GM12875 (cell line): Measurements from ENCODE around the gene PRDM2.

ENCODE experiments used
- H3K4me3 ChIP-seq: one replicate; pipeline ENCODE4 v1.5.1; 2011; ENCODE audit warnings: low read depth, low read length, control low read depth
- TF ChIP-seq, protein P1 (sequence below): IDR thresholded peaks from 2 replicates; pipeline ENCODE4 v1.5.1; 2011; ENCODE audit warnings: low read depth, mild to moderate bottlenecking, control low read depth, inconsistent platforms, low read length, moderate library complexity, borderline replicate concordance; ENCODE audit not compliant: insufficient read depth

Gene PRDM2

DNA sequence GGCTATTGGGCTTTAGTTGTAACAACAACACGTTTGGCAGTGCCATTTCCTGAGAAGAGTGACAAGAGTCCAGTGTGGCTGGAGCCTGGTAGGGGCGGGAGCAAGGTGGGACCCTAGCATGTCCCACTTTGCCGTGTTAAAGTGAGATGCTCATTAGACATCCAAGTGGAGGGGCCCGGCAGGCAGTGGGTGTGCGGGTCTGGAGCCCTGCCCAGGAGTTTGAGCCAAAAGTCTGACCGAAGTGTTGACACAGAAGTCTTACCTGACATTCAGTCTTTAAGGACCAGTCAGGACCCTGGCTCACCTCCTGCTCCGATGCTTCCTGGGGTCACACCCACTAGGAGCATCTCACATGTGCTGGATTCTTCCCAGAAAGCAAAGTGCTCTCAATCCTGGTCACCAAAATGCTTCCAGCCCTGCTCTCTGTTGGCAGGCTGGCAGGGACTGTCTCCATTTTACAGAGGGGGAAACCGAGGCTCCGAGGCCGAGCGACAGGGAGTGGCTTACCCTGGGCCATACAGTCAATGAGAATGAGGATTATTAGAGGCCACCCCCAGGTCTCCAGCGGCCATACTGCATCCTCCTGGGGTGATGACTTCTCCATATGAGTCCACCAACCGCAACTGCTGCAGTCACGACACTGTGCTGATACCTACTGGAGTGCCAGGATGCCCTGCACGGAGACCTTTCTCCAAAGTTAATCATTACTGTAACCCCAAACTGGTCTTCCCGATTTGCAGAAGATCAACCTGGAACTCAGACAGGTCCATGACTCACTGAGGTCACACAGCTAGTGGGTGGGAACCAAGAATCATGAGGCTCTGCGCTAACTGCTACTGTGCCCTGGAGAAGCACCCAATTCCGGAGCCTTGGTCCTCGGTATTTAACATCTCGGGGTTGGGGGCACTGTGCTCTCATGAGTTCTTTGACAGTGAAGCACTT, 112.7 kb downstream of the PRDM2 start:
- H3K4me3 ChIP-seq, result no peak overlapping the region
- TF ChIP-seq, protein P1, sequence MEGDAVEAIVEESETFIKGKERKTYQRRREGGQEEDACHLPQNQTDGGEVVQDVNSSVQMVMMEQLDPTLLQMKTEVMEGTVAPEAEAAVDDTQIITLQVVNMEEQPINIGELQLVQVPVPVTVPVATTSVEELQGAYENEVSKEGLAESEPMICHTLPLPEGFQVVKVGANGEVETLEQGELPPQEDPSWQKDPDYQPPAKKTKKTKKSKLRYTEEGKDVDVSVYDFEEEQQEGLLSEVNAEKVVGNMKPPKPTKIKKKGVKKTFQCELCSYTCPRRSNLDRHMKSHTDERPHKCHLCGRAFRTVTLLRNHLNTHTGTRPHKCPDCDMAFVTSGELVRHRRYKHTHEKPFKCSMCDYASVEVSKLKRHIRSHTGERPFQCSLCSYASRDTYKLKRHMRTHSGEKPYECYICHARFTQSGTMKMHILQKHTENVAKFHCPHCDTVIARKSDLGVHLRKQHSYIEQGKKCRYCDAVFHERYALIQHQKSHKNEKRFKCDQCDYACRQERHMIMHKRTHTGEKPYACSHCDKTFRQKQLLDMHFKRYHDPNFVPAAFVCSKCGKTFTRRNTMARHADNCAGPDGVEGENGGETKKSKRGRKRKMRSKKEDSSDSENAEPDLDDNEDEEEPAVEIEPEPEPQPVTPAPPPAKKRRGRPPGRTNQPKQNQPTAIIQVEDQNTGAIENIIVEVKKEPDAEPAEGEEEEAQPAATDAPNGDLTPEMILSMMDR, result no peak

DNA sequence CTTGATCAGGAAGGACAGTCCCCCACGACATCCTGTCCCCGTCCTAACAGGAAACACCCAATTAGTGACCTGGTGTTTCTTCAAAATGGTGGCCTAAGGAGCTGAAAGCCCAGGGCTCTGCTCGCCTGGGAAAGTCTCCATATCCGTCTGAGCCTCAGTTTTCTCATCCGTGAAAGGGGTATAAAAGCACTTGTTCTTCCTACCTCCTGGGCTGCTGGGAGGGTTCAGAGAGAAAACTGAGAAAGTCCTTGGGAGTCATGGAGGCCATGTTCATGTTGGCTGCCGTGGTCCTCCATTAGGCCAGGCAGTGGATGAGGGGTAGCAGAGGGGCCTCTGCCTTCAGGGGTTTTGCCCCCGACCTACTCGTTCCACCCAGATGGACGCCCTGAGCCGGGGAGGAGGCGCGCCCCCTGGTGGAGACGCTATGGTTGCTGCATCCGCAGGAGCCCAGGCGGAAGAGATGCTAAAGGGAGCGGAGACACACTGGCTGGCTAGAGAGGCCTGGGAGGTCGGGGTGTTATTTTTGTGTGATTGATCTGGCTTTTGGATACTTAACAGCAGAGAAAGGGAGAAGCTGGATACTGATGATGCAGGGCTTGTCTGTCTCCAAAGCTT, 113.5 kb downstream of the PRDM2 start:
- H3K4me3 ChIP-seq, result no peak overlapping the region
- TF ChIP-seq, protein P1, result peak; percentile 81

DNA sequence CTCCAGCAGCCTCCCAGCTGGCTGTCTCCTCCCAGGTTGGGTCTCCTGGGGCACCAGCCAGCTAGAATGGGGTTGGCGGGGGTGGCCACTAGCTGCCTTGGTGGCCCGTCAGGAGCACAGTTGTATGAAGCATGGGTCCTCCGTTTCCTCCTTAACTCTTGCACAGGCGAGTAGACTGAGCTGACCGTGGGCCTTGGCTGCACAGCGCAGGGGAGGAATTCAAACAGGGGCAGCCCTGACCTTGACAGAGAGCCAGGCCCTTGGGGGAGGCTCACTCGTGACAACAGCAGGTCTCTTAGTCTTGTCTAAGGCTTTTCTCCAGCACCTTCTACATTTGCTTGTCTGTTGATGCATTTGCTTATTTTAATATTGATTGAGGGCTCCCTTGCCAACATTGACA, 114.1 kb downstream of the PRDM2 start:
- H3K4me3 ChIP-seq, result no peak overlapping the region
- TF ChIP-seq, protein P1, result no peak

DNA sequence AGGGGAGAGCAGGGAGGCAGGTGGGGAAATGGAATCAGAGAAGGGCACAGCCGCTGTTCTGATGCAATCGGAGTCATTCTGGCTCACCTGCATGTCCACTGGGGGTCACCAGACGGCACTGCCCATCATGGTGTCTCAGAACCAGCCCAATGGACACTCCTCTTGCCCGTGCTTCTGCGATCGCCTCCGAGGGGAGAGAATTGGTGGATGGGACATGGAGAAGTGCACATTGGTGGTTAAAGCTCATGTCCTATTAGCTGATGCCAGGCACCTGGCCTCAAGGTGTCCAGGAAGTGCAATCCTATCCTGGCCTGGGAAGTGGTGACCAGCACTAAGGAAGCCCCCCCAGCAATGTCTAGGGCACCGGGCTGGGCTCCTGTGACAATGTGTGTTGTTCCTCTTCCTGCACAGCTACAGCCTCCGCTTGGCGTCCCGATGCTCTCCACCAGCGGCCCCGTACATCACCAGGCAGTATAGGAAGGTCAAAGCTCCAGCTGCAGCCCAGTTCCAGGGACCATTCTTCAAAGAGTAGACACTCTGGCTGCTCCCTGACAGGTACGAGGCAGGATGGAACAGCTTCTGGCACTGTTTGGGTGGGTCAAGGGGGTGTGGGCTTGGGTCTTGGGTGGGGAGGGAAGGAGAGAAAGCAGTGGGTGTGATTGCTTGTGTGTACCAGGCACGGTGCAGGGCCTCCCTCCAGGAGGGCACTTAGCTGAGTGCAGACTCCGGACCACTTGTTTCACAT, 116.2 kb downstream of the PRDM2 start:
- H3K4me3 ChIP-seq, result no peak overlapping the region
- TF ChIP-seq, protein P1, result no peak

DNA sequence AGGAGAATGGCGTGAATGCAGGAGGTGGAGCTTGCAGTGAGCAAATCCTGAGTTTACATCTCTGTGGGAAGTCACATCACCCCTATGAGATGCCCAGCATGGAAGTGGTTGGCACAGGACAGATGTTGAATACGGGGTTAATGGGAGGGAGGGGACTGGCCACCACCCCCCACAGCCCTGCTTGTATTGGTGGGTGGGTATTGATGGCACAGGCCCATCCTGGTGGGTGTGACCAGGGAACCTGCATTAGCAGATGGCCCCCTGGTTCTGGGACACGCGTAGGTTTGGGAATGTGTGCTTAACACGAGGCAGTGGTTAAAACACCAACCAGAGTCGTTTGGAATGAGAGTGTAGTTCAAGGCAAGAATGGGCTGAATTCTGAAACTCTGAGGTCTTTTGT, 117.9 kb downstream of the PRDM2 start:
- no peak overlapping the region for H3K4me3 ChIP-seq
- TF ChIP-seq, protein P1, result no peak

DNA sequence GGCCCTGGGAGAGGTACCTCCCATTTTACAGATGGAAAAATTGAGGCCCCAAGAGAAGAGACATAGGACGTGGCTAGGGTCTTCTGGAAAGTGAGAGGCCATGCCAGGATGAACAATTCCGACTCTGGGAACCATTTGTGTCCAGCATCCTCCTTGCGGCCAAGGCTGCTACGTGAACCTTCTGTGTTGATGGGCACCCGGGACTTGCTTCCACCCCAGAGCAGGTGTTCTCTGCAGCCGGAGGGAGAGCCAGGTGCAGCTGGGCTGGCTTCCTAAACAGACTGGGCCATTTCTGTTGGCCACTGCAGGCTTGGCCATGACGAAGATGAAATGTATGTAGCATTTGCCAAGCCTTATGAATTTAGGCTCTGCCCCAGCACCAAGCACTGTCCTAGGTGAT, 118.9 kb downstream of the PRDM2 start:
- no peak overlapping the region for H3K4me3 ChIP-seq
- TF ChIP-seq, protein P1, result no peak
